ENCODE data around the gene CHN1. TPM values are rescaled to one million over a fixed set of nuclear protein-coding genes. Genes with fewer than 3 reads are reported as not detected.

The CHN1 gene
- total RNA-seq, 4 donors from 2014 or later, result 0.30 to 5.8 (median 3.6) TPM

DNA sequence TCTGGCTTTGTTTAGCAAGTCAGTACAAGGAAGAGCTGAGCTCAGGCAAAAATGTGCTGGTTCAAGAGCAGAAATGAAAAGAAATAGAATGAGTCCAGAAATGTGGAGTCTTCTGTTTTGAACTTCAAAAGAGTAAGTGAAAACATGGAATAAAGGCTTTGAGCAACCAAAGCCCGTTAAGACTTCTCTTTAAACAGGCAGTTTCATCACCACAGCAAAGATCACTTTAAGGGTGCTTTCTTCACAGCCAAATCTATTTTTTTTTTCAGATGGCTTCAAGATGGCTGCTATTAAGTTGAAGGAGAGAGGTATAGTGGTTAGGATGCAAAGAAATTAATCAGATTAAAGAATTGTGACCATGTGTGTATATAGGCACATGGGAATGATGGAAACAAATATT is 238.9 kb downstream of the CHN1 start:
- TF ChIP-seq POLR2A (IDR thresholded peaks at IDR 0.05), result no peak
- TF ChIP-seq, protein P1, sequence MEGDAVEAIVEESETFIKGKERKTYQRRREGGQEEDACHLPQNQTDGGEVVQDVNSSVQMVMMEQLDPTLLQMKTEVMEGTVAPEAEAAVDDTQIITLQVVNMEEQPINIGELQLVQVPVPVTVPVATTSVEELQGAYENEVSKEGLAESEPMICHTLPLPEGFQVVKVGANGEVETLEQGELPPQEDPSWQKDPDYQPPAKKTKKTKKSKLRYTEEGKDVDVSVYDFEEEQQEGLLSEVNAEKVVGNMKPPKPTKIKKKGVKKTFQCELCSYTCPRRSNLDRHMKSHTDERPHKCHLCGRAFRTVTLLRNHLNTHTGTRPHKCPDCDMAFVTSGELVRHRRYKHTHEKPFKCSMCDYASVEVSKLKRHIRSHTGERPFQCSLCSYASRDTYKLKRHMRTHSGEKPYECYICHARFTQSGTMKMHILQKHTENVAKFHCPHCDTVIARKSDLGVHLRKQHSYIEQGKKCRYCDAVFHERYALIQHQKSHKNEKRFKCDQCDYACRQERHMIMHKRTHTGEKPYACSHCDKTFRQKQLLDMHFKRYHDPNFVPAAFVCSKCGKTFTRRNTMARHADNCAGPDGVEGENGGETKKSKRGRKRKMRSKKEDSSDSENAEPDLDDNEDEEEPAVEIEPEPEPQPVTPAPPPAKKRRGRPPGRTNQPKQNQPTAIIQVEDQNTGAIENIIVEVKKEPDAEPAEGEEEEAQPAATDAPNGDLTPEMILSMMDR (IDR thresholded peaks at IDR 0.05), result no peak
- intact Hi-C loops (cut with DNase I), result loop anchor here (10.0 kb wide), 1 partner anchor 219 kb away; no protein-coding TSS in a partner anchor
- no peak overlapping the region for H3K27ac ChIP-seq

DNA sequence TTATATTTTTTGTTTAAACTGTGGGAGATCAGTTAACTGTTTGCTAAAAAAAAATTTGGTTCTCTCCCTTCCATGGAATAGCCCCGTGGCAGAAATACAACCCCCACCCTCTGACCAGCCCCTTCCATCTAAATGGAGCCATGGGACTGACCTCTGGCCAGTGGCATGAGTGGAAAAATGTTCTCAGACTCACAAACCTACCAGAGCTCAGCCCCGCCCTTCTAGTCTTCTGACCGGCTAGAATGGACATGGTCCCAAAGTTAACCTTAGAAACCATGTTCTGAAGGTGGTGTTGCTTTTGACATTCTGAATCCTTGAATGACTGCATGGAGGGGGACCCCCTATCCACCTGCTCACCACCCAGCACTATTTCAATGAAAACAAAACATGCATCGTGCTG is 239.6 kb downstream of the CHN1 start:
- intact Hi-C loops (cut with DNase I), result loop anchor here (10.0 kb wide), 1 partner anchor 219 kb away; no protein-coding TSS in a partner anchor
- Histone ChIP-seq H3K9me3 (no peaks in the 10 kb centered on the region), H3K27ac (no peak overlapping the region), H3K4me3 (no peak overlapping the region), H3K4me1 (no peaks in the 10 kb centered on the region), H3K36me3 (no peaks in the 10 kb centered on the region), H3K27me3 (peaks cover 0 to 3% (median 0%) of the 10 kb centered on the region in 4 donors)
- WGBS, 2 donors, result 59 to 75% methylated on average over 4 of the region's 4 CpGs
- DNase-seq, result no peak
- TF ChIP-seq, protein P1 (IDR thresholded peaks at IDR 0.05), result no peak
- TF ChIP-seq POLR2A (IDR thresholded peaks at IDR 0.05), result no peak

More for the DNA sequence above, 238.9 kb downstream of the CHN1 start:
- Histone ChIP-seq H3K27me3 (peaks cover 0 to 3% (median 0%) of the 10 kb centered on the region in 4 donors), H3K9me3 (no peaks in the 10 kb centered on the region), H3K36me3 (no peaks in the 10 kb centered on the region), H3K4me3 (no peak overlapping the region), H3K4me1 (no peaks in the 10 kb centered on the region)
- 15 to 17% methylated on average over 1 of the region's 1 CpG for WGBS, 2 donors
- DNase-seq, result no peak

DNA sequence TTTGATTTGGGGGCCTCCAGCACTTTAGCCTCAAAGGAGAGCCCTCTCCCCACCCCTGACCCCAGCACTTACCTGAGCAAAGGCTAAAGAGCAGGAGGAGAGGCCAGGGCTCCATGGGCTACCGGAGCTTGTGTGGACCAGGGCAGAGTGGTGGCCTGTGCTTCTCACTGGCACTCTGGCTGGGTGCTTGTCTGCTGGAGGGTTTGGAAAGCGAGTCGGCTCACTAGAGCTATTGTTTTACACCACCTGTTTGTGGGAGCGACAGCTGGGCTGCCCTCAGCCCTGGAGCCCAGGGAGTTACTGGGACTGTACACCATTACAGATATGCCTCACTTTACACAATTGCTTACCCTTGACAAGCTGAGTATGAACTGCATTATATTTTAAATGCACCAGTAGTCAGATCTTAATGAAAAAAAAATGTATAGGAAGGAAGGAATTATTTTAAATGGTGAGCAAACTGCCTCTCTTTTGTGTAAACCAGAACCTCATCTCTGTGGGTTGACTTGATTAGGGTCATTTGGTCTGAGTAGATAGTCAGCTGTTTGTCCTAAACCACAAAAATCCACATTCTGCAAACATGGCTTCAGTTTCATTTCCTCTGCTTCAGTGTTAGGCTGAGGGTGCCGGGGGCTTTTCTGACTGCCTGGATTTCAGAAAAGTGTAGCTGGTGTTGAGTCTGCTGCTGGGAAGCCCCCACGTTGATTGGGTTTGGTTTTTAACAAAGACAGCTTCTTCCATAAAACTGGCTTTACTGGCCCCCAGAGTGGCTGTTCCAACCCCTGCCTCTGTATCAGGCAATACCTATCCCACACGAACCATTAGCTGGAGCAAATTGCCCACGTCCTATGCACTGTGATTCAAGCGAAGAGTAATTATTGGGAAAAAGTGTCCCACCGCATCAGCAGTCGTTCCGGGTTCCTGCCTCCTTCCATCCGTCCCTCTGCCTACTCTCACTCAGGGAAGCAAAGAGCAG is 240.6 kb downstream of the CHN1 start, which contains the start of gene CHRNA1:
TSS of gene CHRNA1 (minus strand) at position 193 of the 976 bp plus-strand sequence. CDS start at position 115, 78 bp downstream.
- Histone ChIP-seq H3K27ac (no peak within 1 kb of the TSS), H3K27me3 (peaks cover 0 to 3% (median 0%) of the 10 kb centered on the region in 4 donors), H3K36me3 (no peaks in the 10 kb centered on the region), H3K4me3 (no peak within 1 kb of the TSS), H3K9me3 (no peaks in the 10 kb centered on the region), H3K4me1 (no peaks in the 10 kb centered on the region)
- no peak for DNase-seq
- intact Hi-C loops (cut with DNase I), result loop anchor here (10.0 kb wide), 1 partner anchor 220 kb away; no protein-coding TSS in a partner anchor
- 72% methylated on average over 9 to 12 of the region's 13 CpGs for WGBS, 2 donors
- no peak for TF ChIP-seq POLR2A (IDR thresholded peaks at IDR 0.05)
- TF ChIP-seq, protein P1 (IDR thresholded peaks at IDR 0.05), result no peak

DNA sequence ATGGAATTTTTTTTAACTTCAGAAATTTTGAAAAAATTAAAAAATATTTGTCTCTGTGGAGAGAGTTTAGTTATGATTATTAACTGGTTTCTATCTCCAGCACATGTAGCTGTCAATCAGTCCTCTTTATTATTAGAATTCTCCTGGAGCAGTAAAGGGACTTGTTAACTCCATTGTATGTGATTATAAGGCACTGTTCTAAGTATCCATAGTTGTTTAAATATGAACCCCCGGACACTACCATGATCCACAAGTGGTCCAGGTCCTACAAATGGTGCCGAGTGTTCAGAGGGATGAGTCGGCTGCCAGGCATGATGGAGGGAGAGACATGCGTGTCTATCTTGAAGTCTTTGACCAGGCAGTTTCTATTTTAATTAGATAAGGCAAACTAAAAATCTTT is 241.4 kb downstream of the CHN1 start:
- peaks cover 0 to 3% (median 0%) of the 10 kb centered on the region in 4 donors for H3K27me3 ChIP-seq
- no peak overlapping the region for H3K4me3 ChIP-seq
- intact Hi-C loops (cut with DNase I), result loop anchor here (10.0 kb wide), 1 partner anchor 221 kb away; no protein-coding TSS in a partner anchor
- H3K4me1 ChIP-seq, result no peaks in the 10 kb centered on the region
- no peaks in the 10 kb centered on the region for H3K9me3 ChIP-seq
- no peak for DNase-seq
- no peak overlapping the region for H3K27ac ChIP-seq
- H3K36me3 ChIP-seq, result no peaks in the 10 kb centered on the region
- WGBS, 2 donors, result 89 to 93% methylated on average over 4 of the region's 4 CpGs
- TF ChIP-seq, protein P1 (IDR thresholded peaks at IDR 0.05), result no peak
- no peak for TF ChIP-seq POLR2A (IDR thresholded peaks at IDR 0.05)

DNA sequence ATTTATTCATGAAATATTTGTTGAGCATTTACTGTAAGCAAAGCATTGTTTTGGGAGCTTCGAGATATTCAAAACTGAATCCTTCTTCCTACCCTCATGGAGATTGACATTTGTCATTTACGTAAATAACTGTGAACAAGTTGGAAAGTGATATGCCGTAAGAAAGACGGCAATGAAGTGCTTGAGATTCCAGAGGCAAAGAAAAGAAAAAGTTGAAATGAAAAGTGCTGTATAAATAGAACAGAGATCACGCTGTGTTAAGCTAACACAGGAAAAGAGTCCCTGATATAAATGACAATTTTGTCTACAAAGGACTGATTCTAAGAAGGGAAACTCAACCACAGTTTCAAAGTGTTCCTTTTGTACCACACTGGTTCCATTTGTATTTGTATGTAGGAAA is 242.7 kb downstream of the CHN1 start:
- Histone ChIP-seq H3K9me3 (no peaks in the 10 kb centered on the region), H3K27ac (no peak overlapping the region), H3K36me3 (no peaks in the 10 kb centered on the region), H3K4me3 (no peak overlapping the region), H3K27me3 (peaks cover 0 to 3% (median 0%) of the 10 kb centered on the region in 4 donors), H3K4me1 (no peaks in the 10 kb centered on the region)
- no peak for TF ChIP-seq POLR2A (IDR thresholded peaks at IDR 0.05)
- TF ChIP-seq, protein P1 (IDR thresholded peaks at IDR 0.05), result no peak
- DNase-seq, result no peak
- intact Hi-C loops (cut with DNase I), result loop anchor here (10.0 kb wide), 1 partner anchor 222 kb away; no protein-coding TSS in a partner anchor
- WGBS, 2 donors, result 54 to 65% methylated on average over 5 of the region's 5 CpGs

Data from esophagus squamous epithelium (tissue), 5 donors.